ENCODE data around the gene LYPD3. TPM values are rescaled to one million over a fixed set of nuclear protein-coding genes. Genes with fewer than 3 reads are reported as not detected.

The LYPD3 gene
- total RNA-seq, 1 experiment from 2014 or later = 1.8 TPM

DNA sequence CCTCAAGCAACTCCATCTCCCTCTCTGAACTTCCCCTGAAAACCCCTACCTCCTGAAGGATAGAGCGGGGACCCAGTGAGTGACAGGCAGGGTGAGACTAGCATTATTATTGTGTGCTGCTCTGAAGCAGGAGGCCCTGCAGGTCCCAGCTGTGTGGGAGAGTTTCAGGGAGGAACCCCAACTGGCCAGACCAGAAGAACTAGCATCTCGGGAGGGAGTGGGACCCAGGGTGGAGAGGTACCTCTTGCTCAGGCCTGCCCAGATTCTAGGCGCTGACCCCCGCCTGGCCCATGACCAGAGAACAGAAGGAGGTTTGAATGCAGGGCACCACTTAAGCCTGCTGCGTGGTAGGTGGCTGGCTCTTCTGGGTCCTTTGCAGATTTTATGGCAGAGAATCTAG is 5.7 kb upstream of the LYPD3 start:
- TF ChIP-seq, protein P1, sequence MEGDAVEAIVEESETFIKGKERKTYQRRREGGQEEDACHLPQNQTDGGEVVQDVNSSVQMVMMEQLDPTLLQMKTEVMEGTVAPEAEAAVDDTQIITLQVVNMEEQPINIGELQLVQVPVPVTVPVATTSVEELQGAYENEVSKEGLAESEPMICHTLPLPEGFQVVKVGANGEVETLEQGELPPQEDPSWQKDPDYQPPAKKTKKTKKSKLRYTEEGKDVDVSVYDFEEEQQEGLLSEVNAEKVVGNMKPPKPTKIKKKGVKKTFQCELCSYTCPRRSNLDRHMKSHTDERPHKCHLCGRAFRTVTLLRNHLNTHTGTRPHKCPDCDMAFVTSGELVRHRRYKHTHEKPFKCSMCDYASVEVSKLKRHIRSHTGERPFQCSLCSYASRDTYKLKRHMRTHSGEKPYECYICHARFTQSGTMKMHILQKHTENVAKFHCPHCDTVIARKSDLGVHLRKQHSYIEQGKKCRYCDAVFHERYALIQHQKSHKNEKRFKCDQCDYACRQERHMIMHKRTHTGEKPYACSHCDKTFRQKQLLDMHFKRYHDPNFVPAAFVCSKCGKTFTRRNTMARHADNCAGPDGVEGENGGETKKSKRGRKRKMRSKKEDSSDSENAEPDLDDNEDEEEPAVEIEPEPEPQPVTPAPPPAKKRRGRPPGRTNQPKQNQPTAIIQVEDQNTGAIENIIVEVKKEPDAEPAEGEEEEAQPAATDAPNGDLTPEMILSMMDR (conservative IDR thresholded peaks at IDR 0.05) = no peak
- no peak overlapping the region for H2BK5ac ChIP-seq (ENCODE audit: insufficient read length, low read length)
- no peak overlapping the region for H2BK120ac ChIP-seq (ENCODE audit: low read depth, low read length, poor library complexity, severe bottlenecking)
- WGBS (ENCODE audit: extremely low coverage, insufficient read length, low lambda C conversion rate) = no CpG with 5 or more reads among the region's 5 CpGs
- H2BK15ac ChIP-seq (ENCODE audit: low read depth, low read length) = no peak overlapping the region
- H3K18ac ChIP-seq (ENCODE audit: insufficient read length, low read depth, low read length) = no peak overlapping the region
- no peak overlapping the region for H3K4me3 Mint-ChIP-seq
- no peak overlapping the region for H3K4me2 ChIP-seq (ENCODE audit: insufficient read depth, insufficient read length, low read length)
- H3K36me3 Mint-ChIP-seq (ENCODE audit: insufficient read depth in 1 of 3, low read depth in 3 of 3) = peaks cover 0 to 3% (median 3%) of the 10 kb centered on the region in 3 experiments; a peak in 1 of 7 replicates
- no peaks in the 10 kb centered on the region for H3K4me1 ChIP-seq (ENCODE audit: insufficient read depth, low read length)
- no peaks in the 10 kb centered on the region for H3K79me1 ChIP-seq (ENCODE audit: insufficient read depth, low read depth, low read length, poor library complexity, severe bottlenecking)
- H3K4ac ChIP-seq (ENCODE audit: low read depth, low read length) = no peak overlapping the region
- no peak overlapping the region for H4K5ac ChIP-seq (ENCODE audit: insufficient read length, low read depth, low read length)
- no peak overlapping the region for H3K23ac ChIP-seq (ENCODE audit: insufficient read length, low read depth, low read length)
- H3K9me3 Mint-ChIP-seq = no peaks in the 10 kb centered on the region; a peak in 1 of 5 replicates
- no peak overlapping the region for H3T11ph ChIP-seq (ENCODE audit: low read length)
- no peak overlapping the region for H3K56ac ChIP-seq (ENCODE audit: insufficient read length, low read depth, low read length)
- H3K23me2 ChIP-seq (ENCODE audit: insufficient read length, low read depth, low read length, poor library complexity, severe bottlenecking) = no peaks in the 10 kb centered on the region
- H3K27ac ChIP-seq (ENCODE audit: insufficient read length, low read depth, low read length) = no peak overlapping the region
- peaks cover 32% of the 10 kb centered on the region for H3K27me3 Mint-ChIP-seq (ENCODE audit: low read depth)
- H3K27ac Mint-ChIP-seq = no peak overlapping the region
- no peak for DNase-seq
- no peak overlapping the region for H3K9ac ChIP-seq (ENCODE audit: extremely low read depth, insufficient read length, low read length)
- H2BK12ac ChIP-seq (ENCODE audit: insufficient read length, low read depth, low read length) = no peak overlapping the region
- peaks cover 7% of the 10 kb centered on the region in 2 experiments for H3K4me1 Mint-ChIP-seq
- H2AK5ac ChIP-seq (ENCODE audit: insufficient read length, low read length) = no peak overlapping the region
- H4K91ac ChIP-seq (ENCODE audit: insufficient read length, low read depth, low read length) = no peak overlapping the region
- no peak overlapping the region for H2AFZ ChIP-seq (ENCODE audit: low read length)
- no peaks in the 10 kb centered on the region for H3K79me2 ChIP-seq (ENCODE audit: insufficient read depth, low read length)
- no peak overlapping the region for H4K8ac ChIP-seq (replicated peaks; ENCODE audit: insufficient read length, low read depth, low read length)
- no peaks in the 10 kb centered on the region for H3K9me3 ChIP-seq (ENCODE audit: control insufficient read depth, low read depth, low read length)
- no peaks in the 10 kb centered on the region for H3K27me3 ChIP-seq (ENCODE audit: insufficient read depth, low read length)
- H2BK20ac ChIP-seq (ENCODE audit: low read depth, low read length, poor library complexity, severe bottlenecking) = no peak overlapping the region
- H4K20me1 ChIP-seq (ENCODE audit: control insufficient read depth, insufficient read depth, insufficient read length) = no peaks in the 10 kb centered on the region
- H3K14ac ChIP-seq (ENCODE audit: insufficient read depth, low read length) = no peak overlapping the region

All from H9 (cell line).